Islet precursor cell (in vitro differentiated cells): ENCODE measurements around the gene KCNJ16.
"Not testable (repeated sequence)": the region's sequence is repeated elsewhere in the genome, so short reads cannot be mapped to it uniquely, and the experiment has no call there.

Source experiments
- DNase-seq: peaks from one replicate; pipeline ENCODE4 v3.0.0-alpha.2; 2018

Gene KCNJ16

GRCh38 chr17:70074956-70075355 is at the start of gene KCNJ16:
KCNJ16 (plus strand) TSS chr17:70075225; CDS start chr17:70132088, 56,863 bp downstream.
- DNase-seq: no peak

GRCh38 chr17:70028397-70028796 is 46.6 kb upstream of the KCNJ16 start:
- no peak for DNase-seq

GRCh38 chr17:70028978-70029767 is 45.9 kb upstream of the KCNJ16 start:
- no peak for DNase-seq

GRCh38 chr17:70030371-70030770 is 44.7 kb upstream of the KCNJ16 start:
- DNase-seq: no peak

GRCh38 chr17:70031341-70031740 is 43.7 kb upstream of the KCNJ16 start:
- no peak for DNase-seq

GRCh38 chr17:70033165-70033564 is 41.9 kb upstream of the KCNJ16 start:
- no peak for DNase-seq

GRCh38 chr17:70034158-70034557 is 40.9 kb upstream of the KCNJ16 start:
- DNase-seq: no peak

GRCh38 chr17:70037498-70037897 is 37.5 kb upstream of the KCNJ16 start:
- no peak for DNase-seq

GRCh38 chr17:70040336-70040735 is 34.7 kb upstream of the KCNJ16 start:
- DNase-seq: no peak

GRCh38 chr17:70041061-70041460 is 34.0 kb upstream of the KCNJ16 start:
- no peak for DNase-seq

- DNase-seq: no peak
Measured at GRCh38 chr17:70041540-70041939, 33.5 kb upstream of the KCNJ16 start.

GRCh38 chr17:70045780-70046179 is 29.2 kb upstream of the KCNJ16 start:
- not testable (repeated sequence) for DNase-seq

- no peak for DNase-seq
Measured at GRCh38 chr17:70047619-70048419, 27.2 kb upstream of the KCNJ16 start.

- no peak for DNase-seq
Measured at GRCh38 chr17:70049801-70050591, 25.0 kb upstream of the KCNJ16 start.

GRCh38 chr17:70050931-70051330 is 24.1 kb upstream of the KCNJ16 start:
- DNase-seq: no peak

GRCh38 chr17:70053241-70054234 is 21.5 kb upstream of the KCNJ16 start:
- no peak for DNase-seq

- no peak for DNase-seq
Measured at GRCh38 chr17:70055000-70055399, 20.0 kb upstream of the KCNJ16 start.

GRCh38 chr17:70059071-70059470 is 16.0 kb upstream of the KCNJ16 start:
- no peak for DNase-seq

- no peak for DNase-seq
Measured at GRCh38 chr17:70059649-70060048, 15.4 kb upstream of the KCNJ16 start.

- no peak for DNase-seq
Measured at GRCh38 chr17:70060415-70060814, 14.6 kb upstream of the KCNJ16 start.

GRCh38 chr17:70067134-70067533 is 7.9 kb upstream of the KCNJ16 start:
- DNase-seq: no peak
